ELR (cell line): ENCODE results near the gene SCLY.
A peak's percentile ranks its signal among the peaks of the same experiment; 100 is the strongest.

Experiments used
- DNase-seq: peaks from one replicate; pipeline ENCODE4 v3.0.0-alpha.2; 2015; ENCODE audit warnings: low read depth

Gene SCLY

DNA sequence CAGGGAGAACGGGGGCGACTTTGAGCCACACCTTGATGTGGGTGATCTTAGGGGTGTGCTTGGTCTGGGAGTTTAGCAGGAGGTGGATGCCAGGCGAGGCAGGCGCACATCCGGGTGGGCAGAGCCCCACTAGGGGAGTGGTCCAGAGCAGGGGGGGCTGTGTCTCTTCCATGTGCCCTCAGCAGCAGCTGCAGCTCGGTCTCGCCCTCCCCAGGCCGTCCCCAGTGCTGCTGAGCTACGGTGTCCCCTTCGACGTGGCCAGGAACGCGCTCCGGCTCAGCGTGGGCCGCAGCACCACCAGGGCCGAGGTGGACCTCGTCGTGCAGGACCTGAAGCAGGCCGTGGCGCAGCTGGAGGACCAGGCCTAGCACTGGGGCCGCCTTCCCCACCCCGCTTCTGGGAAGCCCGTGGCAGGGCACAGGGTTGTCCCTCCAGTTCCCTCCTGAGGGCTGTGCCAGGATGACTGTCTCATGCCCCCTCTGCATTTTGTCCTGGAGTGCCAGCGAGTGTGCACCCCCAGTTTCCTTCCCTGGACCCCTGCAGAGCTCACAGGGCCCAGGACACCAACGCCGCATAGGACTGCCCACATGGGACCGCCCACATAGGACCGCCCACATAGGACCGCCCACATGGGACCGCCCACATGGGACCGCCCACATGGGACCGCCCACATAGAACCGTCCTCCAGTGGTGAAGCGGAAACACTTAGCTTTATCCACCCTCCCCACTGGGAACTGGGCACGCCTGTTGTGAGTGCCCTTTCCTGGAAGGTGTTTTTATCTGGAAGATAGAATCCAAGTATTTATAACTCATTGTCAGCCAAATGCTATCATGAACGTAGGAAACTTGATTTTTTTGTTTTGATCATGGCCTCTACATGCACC, 37.4 kb downstream of the SCLY start:
- DNase-seq, result peak; percentile 63

DNA sequence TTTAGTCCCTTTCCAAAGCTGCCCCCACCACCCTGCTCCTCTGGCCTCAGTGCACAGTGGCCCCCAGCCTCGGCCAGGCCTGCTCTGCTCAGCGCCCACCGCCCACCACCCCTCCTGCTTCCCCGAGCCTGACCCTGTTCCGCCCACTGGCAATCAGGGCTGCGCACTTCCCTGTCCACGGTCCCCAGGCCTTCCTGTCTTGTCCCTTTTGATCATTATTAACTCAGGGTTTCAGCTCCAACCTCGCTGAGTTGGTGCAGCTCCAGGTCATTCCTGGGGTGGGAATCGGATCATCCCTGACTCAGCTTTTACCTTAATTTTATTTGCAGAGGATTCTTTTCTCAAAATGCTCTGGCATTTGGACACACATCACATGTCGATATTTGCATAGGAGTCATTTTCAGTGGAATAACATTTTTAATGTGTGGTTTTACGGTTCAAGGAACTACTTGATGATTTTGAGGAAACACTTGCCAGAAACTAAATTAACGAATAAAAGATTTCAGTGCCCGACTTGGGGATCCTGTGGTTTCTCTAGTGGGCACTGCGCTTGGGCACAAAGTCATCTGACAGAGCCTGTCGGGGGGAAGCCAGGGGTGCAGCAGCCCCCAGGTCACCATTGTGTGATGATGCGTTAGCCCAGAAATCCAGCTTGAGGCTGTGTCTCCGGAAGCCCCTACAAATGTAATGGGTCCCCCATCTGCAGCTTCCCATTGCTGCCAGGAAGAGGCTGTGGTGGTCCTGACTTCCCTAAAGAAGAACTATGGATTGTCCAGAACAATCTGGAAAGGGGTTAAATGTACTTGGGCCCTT, 38.3 kb downstream of the SCLY start:
- DNase-seq, result no peak

DNA sequence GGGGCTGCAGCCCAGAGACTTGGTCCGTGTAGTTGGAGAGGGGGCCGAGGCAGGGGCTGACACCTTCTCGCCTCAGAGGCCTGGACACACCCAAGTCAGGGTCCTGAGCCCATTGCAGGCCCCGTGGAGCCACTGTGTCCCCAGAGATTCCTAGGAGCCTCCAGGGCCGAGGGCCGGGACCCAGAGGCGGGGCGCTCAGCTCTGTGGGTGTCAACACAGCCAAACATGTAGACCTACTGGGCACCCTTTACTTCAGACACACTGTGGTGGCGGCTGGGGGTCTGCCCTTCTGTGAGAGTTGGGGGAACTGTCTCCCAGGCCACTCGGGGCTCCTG, 38.9 kb downstream of the SCLY start:
- DNase-seq, result no peak

DNA sequence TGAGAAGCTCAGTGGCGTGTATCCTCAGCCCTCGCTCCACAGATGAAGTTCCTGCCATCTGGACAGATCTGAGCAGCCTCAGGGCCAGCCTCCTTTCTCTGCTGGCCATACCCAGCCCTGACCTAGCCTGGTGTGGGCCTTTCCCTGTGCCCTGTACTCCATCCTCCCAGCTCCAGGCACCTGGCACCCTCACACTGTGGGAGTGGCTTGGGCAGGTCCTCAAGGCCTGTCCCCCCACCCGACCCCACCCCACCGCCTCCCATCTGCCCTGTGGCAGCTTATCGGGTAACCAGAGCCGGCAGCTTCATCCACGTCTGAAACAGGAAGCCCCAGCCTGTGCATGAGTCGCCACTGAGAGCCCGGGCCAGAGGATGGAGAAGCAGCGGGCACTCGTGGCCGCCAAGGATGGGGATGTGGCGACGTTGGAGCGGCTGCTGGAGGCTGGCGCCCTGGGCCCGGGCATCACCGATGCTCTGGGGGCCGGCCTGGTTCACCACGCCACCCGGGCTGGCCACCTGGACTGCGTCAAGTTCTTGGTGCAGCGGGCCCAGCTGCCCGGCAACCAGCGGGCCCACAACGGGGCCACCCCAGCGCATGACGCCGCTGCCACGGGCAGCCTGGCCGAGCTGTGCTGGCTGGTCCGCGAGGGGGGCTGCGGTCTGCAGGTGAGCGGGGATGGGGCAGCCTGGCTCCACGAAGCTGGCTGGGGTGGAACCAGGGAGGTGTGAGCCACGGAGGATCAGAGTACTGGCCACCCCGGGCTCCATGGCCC, 39.4 kb downstream of the SCLY start, which contains the start of gene ESPNL:
TSS of gene ESPNL (plus strand) at position 292 of the 772 bp plus-strand sequence. CDS start at position 372, 80 bp downstream.
- DNase-seq, result peak; percentile 32

DNA sequence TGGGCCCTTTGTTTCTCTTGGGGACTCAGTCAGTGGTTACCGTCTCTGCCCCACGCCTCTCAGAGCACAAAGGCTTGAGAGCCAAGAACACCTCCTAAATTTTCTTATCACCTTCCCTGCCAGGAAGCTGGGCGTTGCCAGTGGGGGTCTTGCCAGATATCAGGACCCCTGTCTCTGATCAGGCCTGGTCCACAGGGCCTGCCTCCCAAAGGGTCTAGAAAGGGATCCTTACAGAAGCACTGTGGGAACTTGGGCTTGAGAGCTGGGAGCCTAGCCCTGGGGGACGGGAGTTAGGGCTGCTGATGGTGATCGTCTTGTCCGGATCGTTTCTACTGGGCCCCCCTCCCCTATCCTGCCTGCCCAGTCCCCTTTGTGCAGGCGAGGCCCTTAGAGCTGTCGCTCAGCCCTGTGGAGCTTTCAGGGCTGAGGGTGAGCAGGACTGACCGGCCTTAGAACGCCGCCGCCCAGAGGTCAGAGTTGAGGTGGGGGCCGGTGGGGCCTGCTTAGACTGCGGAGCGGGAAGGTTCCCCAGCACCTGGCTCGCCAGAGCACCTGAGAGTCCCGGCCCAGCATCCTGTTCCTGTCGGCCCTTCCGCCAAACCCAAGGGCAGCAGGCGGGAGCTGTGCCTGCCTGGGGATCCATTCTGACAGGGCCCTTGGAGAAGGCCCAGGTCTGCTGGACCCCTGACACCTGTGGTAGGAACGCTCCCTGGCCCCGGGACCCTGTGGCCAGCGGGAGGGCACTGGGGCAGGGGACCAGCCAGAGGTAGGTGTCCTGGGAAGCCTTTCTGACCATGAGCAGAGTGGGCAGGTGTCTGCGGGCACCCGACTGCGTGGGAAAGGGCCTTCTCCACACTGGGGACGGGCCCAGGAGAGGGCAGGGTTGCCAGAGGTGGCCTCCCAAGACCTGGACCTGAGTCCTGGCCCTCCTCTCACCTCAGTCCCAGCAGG, 40.3 kb downstream of the SCLY start:
- no peak for DNase-seq

DNA sequence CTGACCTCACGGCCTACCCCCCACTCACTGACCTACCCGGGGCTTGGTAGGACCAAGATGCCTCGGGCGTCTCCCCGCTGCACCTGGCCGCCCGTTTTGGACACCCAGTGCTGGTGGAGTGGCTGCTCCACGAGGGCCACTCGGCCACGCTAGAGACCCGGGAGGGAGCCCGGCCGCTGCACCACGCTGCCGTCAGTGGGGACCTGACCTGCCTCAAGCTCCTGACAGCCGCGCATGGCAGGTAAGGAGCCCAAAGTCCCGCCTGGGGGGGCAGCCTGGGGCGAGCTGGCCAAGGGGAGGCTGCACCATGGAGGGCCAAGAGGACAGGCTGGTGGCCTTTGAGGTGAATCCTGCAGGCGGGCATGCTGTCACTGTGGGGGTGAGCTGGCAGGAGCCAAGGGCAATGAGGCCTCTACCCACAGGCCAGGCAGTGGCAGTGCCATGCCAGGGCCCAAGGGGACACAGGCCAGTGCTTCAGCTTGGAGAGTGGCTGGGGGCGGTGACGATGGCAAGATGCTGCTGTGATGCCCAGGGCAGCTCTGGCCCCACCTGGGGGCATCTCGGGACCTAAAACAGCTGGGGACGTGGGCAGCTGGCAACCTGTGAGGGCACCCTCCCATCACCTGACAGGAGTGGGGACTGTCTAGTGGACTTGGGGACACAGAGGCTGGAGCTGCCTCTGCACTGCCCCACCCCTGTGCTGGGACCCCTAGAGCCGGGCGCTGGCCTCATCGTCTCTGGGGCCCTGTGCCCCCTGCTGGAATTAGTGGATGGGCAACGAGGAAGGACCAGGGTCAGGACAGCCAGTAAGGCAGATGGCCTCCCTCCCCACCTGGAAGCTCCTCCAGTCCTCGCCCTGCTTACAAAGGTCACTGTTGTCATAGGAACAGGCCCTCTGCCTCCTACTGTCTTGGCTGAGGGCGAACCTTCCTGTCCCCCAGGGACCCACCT, 41.4 kb downstream of the SCLY start:
- no peak for DNase-seq

DNA sequence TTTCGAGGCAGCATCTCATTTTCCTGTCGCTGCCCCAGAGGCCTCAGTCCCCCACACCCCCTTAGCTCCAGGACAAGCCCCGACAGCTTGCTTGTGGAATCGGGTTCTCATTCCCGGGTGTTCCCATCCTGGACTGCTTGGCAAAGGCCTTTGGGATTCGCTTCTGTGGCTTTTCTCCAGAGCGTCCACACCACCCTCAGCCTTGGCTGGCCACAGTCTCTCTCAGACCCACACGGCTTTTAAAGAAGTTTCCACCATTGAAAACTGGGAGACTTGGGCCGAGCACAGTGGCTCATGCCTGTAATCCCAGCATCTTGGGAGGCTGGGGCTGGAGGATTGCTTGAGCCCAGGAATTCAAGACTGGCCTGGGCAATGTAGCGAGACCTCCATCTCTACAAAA, 42.1 kb downstream of the SCLY start:
- no peak for DNase-seq

DNA sequence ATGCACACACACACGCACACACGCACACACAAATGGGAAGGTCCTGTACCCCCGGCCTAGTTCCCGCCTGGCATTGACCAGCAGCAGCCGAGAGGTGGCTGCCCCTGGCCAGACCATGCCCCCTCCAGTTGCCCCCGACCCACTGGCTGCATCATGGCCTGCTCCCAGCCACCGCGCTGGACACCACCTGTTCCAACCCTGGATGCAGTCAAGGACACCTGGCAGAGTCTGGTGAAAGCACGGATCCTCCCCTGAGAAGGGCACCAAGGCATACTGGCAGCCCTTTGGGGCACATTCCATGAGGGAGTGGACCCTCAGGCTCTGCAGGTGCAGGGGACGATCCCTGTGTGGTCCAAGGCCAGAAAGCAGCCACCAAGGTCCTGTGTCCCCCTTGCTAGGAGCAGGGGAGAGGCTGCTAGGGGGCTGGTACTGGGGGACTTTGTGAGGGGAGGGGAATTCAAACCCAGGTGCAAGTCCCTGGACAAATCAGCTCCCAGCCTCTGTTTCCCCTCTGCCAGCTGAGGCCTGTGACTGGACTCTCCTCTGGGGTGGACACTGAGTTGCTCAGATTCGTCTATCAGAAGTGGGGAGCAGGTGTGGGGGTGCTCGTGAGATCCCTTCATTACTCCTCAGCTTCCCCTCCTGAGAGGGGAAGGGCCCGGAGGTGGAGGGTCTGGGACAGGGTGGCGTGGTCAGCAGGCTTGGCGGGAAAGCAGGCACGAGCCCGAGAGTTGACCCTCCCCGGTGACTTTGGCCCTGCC, 42.8 kb downstream of the SCLY start:
- DNase-seq, result no peak

DNA sequence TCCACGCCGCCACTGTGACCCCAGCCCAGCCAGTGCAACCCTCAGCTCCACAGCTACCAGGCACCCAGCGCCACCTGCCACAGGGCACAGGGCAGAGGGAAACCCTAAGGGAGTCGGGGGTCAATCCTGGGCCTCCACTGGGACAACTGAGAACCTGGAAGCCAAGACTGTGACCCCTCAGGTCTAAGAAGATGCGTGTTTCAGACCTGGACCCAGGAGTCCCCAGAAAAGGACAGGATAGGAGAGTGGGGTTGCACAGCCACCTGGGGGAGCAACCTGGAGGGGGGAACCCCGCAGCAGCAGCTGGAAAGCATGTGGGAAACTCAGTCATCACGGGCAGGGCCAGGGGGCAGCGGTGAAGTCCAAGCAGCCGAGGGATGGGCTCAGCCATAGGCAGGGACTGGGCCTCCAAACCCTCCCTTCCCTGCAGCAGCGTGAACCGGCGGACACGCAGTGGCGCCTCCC, 43.5 kb downstream of the SCLY start:
- DNase-seq, result no peak

DNA sequence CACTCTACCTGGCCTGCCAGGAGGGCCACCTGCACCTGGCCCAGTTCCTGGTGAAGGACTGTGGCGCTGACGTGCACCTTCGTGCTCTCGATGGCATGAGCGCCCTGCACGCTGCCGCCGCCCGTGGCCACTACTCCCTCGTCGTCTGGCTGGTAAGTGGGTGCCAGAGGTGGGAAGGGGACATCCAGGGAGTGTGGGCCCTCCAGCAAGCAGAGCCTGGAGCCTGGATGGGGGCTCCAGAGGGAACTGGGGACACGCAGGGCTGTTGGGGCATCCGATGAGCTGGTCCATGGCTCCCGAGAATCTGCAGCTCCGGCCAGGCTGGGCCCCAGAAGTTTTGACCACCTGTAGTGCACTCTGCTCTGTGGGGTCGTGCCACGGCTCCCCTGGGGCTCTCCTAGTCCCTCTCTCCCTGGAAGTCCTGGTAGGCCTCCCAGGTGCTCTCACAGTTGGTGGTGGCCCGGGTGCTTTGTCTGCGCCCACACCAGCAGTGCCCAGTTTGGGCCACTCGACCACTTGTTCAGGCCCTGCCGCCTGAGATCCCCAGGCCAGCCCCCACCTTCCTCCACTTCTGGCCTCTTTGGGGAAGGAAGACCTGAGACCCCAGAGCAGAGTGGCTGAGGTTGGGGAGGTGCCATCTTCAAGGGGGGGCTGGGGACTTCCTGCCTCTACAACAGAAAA, 44.0 kb downstream of the SCLY start:
- DNase-seq, result no peak

DNA sequence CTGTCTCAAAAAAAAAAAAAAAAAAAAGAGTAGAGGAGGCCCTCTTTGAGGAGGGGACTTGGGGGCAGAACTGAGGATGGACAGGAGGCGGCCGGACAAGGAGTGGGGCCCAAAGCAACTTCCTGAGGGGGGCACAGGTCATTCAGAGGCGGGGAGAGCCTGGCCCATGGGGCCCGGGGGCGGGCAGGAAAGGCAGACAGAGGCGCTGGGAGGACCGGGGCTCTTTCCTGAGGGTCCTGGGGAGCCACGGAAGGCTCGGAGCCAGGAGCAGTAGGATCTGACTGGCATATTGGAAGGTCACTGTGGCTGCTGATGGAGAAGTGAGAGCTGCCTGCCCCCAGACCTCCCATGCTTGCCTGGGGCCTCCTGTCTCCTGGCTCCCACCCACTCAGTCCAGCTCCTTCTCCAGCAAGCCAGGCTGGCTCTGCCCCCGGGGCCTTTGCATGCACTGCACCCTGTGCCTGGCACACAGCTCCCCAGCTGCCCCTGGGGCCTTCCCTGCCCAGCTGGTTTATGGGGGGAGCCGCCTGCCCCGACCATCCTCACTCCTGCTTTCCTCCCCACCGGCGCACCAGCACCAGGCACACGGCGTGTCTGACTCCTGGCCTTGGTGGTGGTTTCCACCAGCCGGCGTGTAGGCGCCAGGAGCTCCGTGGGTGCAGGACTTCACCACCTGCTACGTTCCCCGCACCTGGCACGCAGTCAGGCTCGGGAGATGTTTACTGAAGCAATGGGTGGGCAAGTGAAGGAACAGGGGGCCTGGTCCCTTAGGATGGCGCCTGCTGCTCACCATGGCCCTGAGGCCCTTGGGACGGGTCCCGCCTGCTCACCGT, 44.9 kb downstream of the SCLY start:
- DNase-seq, result no peak

DNA sequence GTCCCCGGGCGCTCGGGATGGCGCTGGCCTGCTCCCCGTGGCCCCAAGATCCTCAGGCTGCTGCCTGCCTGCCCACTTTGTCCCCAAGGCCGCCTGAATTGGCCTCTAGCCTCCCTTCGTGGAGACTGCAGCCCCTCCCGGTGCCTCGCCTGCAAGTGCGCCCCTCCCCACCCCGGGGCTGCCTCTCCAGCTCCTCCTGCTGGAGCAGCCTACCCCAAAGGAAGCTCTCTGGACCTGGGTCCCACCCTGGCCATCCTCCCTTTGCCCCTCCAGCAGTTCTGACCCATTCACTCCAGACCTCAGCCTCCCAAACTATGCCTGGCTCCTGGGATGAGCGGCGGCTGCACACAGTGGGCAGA, 45.5 kb downstream of the SCLY start:
- no peak for DNase-seq

DNA sequence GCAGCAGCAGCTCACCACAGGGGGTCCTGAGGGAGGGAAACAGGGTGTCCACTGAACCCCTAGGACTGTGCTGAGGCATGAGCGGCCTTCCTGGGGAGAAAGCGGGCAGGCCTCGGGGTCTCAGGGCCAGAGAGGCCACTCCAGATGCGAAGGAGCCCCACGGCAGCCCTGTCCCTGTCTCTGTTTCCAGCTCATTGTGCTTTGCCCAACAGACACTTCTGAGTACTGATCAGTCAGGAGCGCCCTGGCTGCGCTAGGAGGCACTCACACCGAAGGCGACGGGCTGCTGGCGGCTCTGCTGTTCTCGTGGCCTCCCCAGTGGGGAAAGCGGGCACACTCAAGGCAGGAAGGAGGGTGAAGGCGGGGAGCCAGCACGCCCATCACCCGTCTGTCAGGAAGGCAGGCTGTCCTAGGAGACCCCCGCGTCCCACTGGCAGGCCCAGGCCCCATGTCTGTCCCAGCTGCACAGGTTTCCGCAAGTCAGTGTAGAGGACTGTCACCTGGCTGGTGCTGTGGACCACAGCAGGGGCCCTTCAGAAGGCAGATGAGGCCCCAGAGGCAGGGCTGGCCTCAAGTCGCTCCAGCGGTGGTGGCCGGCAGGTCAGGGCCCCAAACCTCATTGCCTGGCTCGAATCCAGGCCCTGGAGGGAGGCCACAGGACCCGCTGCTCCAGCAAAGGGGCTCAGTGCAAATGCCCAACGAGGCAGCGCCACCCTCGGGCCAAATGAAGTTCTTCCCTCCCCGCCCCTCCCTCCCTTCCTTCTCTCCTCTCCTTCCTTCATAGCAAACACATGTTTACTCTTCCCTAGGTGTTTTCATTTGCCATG, 46.1 kb downstream of the SCLY start:
- peak; percentile 41 for DNase-seq

DNA sequence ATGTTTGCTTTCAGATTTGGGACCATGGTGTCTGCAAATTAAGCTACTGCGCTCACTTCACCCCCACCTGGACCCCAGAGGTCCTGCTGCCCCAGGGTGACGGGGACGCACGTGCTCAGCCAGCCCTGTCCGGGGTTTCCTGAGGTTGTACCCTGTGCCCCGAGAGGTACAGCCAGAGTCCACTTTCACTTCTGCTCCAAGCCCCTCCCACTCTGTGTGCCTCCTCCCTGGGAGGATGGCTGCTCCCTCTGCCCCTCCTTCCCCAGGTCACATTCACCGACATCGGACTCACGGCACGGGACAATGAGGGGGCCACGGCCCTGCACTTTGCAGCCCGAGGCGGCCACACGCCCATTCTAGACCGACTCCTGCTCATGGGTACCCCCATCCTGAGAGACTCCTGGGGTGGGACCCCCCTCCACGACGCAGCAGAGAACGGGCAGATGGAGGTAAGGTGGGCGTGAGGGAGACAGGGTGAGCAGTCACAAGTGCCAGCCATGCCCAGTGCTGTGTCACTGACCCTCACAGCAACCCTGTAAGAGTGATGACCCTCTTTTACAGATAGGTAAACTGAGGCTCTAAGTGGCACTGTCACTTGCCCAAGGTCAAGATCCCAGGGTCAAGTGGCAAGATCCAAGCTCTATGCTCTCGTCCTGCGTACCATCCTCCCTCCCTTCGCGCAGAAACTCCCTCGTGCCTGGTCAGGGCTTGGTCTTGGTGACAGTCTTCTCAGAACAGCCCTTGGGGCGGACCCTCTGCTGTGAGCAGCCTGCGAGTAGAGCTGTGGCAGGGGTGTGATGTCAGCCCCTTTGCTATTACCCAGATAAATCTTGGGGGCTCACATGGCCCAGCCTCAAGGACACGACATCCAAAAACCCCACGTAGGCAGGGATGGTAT, 47.0 kb downstream of the SCLY start:
- DNase-seq, result no peak

DNA sequence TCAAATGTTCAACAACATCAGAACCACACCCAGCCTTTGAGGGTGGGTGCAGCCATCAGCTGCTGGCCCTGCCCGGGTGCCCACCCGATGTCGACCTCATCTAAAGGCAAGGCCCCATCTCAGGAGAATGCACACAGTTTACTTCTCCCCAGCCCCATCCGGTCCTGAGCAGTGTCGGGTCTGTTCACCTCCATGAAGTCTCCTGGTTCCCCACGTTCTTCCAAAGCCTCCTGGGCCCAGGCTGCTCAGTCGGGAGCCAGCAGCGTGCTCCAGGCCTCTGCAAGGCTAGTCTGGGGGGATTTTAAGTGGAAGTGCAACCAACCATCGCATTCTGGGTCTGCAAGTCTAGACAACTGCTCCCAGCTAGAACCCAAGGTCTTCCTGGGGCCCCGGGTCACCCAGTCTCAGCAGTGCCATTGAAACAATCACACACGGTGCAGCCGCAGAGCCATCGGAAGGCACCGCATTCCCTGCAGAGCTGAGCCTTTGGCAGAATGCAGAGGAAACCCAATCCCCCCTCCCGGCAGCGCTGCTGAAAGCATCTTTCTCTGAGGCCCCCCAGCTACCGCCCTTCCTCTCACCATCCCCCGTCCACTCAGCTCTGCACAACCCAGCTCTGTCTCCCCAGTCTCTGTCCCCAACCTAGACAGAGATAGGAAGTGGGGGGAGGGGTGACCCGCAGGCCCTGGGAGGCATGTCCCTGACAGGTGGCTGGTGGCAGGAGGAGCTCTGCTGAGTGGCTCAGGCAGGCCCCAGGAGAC, 47.8 kb downstream of the SCLY start:
- no peak for DNase-seq
